ENCODE measurements around the gene FAM9A.

GRCh38 chrX:8805974-8806373 is 4.8 kb upstream of the FAM9A start:
- TF ChIP-seq CTCF (conservative IDR thresholded peaks at IDR 0.05 in 1 of 2, IDR thresholded peaks at IDR 0.05 in 1 of 2; ENCODE audit: extremely low read depth in 1 of 2, insufficient read depth in 1 of 2, low read depth in 1 of 2, low read length in 2 of 2) = no peak
- TF ChIP-seq EZH2 (IDR thresholded peaks at IDR 0.05; ENCODE audit: borderline replicate concordance, low read length) = no peak

All from mammary epithelial cell (primary cell).